ENCODE results near the gene UGT2B17.
"Not testable (repeated sequence)": the region's sequence is repeated elsewhere in the genome, so short reads cannot be mapped to it uniquely, and the experiment has no call there.

Gene UGT2B17

GRCh38 chr4:68576272-68577125 lies at the start of gene UGT2B17:
Gene UGT2B17, minus strand, starts transcription at chr4:68576322. Its CDS starts 7,838 bp downstream, at chr4:68568484.
- no peak for DNase-seq

- DNase-seq: not testable (repeated sequence)
Observed at GRCh38 chr4:68622731-68623130, 46.6 kb upstream of the UGT2B17 start.

GRCh38 chr4:68617003-68617698 lies 41.0 kb upstream of the UGT2B17 start:
- no peak for DNase-seq

GRCh38 chr4:68615699-68616422 lies 39.7 kb upstream of the UGT2B17 start:
- no peak for DNase-seq

- no peak for DNase-seq
Observed at GRCh38 chr4:68613752-68614151, 37.6 kb upstream of the UGT2B17 start.

- no peak for DNase-seq
Observed at GRCh38 chr4:68606240-68606639, 30.1 kb upstream of the UGT2B17 start.

GRCh38 chr4:68599150-68599549 lies 23.0 kb upstream of the UGT2B17 start:
- no peak for DNase-seq

- no peak for DNase-seq
Observed at GRCh38 chr4:68597482-68597881, 21.4 kb upstream of the UGT2B17 start.

GRCh38 chr4:68594678-68595077 lies 18.6 kb upstream of the UGT2B17 start:
- DNase-seq: no peak

GRCh38 chr4:68593112-68593511 lies 17.0 kb upstream of the UGT2B17 start:
- DNase-seq: no peak

GRCh38 chr4:68592673-68593072 lies 16.6 kb upstream of the UGT2B17 start:
- no peak for DNase-seq

- DNase-seq: no peak
Observed at GRCh38 chr4:68591204-68591603, 15.1 kb upstream of the UGT2B17 start.

GRCh38 chr4:68589790-68590189 lies 13.7 kb upstream of the UGT2B17 start:
- DNase-seq: no peak

GRCh38 chr4:68582339-68582717 lies 6.2 kb upstream of the UGT2B17 start:
- DNase-seq: no peak

- DNase-seq: no peak
Observed at GRCh38 chr4:68581383-68582338, 5.5 kb upstream of the UGT2B17 start.

- no peak for DNase-seq
Observed at GRCh38 chr4:68577590-68577989, 1.5 kb upstream of the UGT2B17 start.

- not testable (repeated sequence) for DNase-seq
Observed at GRCh38 chr4:68575636-68576035, 486 bp downstream of the UGT2B17 start.

- no peak for DNase-seq
Observed at GRCh38 chr4:68575081-68575480, 1.0 kb downstream of the UGT2B17 start.

GRCh38 chr4:68572653-68573170 lies 3.4 kb downstream of the UGT2B17 start:
- no peak for DNase-seq

- no peak for DNase-seq
Observed at GRCh38 chr4:68570122-68570507, 6.0 kb downstream of the UGT2B17 start.

GRCh38 chr4:68569466-68570121 lies 6.5 kb downstream of the UGT2B17 start:
- no peak for DNase-seq

- DNase-seq: not testable (repeated sequence)
Observed at GRCh38 chr4:68569036-68569435, 7.1 kb downstream of the UGT2B17 start.

All from hematopoietic multipotent progenitor cell treated with erythropoietin and hydrocortisone succinate and interleukin-3 and kit ligand, for 8 days (in vitro differentiated cells).